ENCODE measurements around the gene FERMT3. TPM values are rescaled to one million over a fixed set of nuclear protein-coding genes. Genes with fewer than 3 reads are reported as not detected.

Gene FERMT3
- total and polyA plus RNA-seq, 5 experiments from 2014 or later = 104 to 149 (median 125) TPM

GRCh38 chr11:64196626-64197025 lies 9.9 kb upstream of the FERMT3 start:
- no peaks in the 10 kb centered on the region for H3K27me3 Mint-ChIP-seq
- DNase-seq (no peak), ATAC-seq (no peak)
- POLR2A ChIA-PET = interaction anchor here (0.8 to 1.9 kb wide), 2 partner anchors 11 to 30 kb away, joined by 4 to 5 read pairs; partner anchors contain the start of gene MACROD1
- H3K36me3 Mint-ChIP-seq = peaks cover 0 to 95% (median 15%) of the 10 kb centered on the region in 3 donors
- H3K27ac Mint-ChIP-seq = peak overlapping the region in 3 of 10 donors; percentile 16 to 75 (median 40)
- no peak overlapping the region for H3K4me3 Mint-ChIP-seq
- H3K9me3 Mint-ChIP-seq = no peaks in the 10 kb centered on the region
- H3K4me1 Mint-ChIP-seq = peaks cover 10 to 26% (median 12%) of the 10 kb centered on the region in 4 donors

- DNase-seq = no peak
- Mint-ChIP-seq H3K27ac (peak overlapping the region in 1 of 10 donors; percentile 18), H3K27me3 (no peaks in the 10 kb centered on the region), H3K9me3 (no peaks in the 10 kb centered on the region), H3K4me1 (peaks cover 7 to 19% (median 11%) of the 10 kb centered on the region in 4 donors), H3K36me3 (peaks cover 0 to 96% (median 15%) of the 10 kb centered on the region in 3 donors), H3K4me3 (no peak overlapping the region)
- POLR2A ChIA-PET = interaction anchor here (0.7 kb wide), 1 partner anchor 147 kb away, joined by 4 read pairs; no protein-coding TSS in a partner anchor
- no peak for ATAC-seq
Measured at GRCh38 chr11:64198511-64198910, 8.0 kb upstream of the FERMT3 start.

GRCh38 chr11:64201543-64201942 lies 5.0 kb upstream of the FERMT3 start:
- Mint-ChIP-seq H3K4me3 (no peak overlapping the region), H3K4me1 (peaks cover 18 to 39% (median 33%) of the 10 kb centered on the region in 4 donors), H3K9me3 (no peaks in the 10 kb centered on the region), H3K27me3 (no peaks in the 10 kb centered on the region), H3K36me3 (peaks cover 4 to 79% (median 10%) of the 10 kb centered on the region in 3 donors), H3K27ac (peak overlapping the region in 3 of 10 donors; percentile 36 to 63 (median 49))
- no peak for DNase-seq
- POLR2A ChIA-PET = interaction anchor here (0.6 to 2.0 kb wide), 3 partner anchors 16 to 1133 kb away, joined by 3 to 5 read pairs (median 3); partner anchors contain the start of gene STIP1
- no peak for ATAC-seq

GRCh38 chr11:64202992-64203391 lies 3.5 kb upstream of the FERMT3 start:
- Mint-ChIP-seq H3K4me1 (peaks cover 15 to 39% (median 34%) of the 10 kb centered on the region in 4 donors), H3K4me3 (no peak overlapping the region), H3K9me3 (no peaks in the 10 kb centered on the region), H3K27me3 (no peaks in the 10 kb centered on the region), H3K27ac (peak overlapping the region in 4 of 10 donors; percentile 18 to 80 (median 59)), H3K36me3 (peaks cover 4 to 65% (median 4%) of the 10 kb centered on the region in 3 donors)
- ATAC-seq (no peak), DNase-seq (no peak)
- POLR2A ChIA-PET = interaction anchor here (0.6 to 10.7 kb wide), 6 partner anchors 15 to 1472 kb away, joined by 3 to 290 read pairs (median 46); partner anchors contain the start of genes DNAJC4, FKBP2, NUDT22 and PLCB3

- DNase-seq (no peak), ATAC-seq (no peak)
- H3K9me3 Mint-ChIP-seq = no peaks in the 10 kb centered on the region
- H3K36me3 Mint-ChIP-seq = peaks cover 4 to 60% (median 4%) of the 10 kb centered on the region in 3 donors
- H3K27me3 Mint-ChIP-seq = no peaks in the 10 kb centered on the region
- H3K4me3 Mint-ChIP-seq = no peak overlapping the region
- H3K4me1 Mint-ChIP-seq = peaks cover 15 to 43% (median 39%) of the 10 kb centered on the region in 4 donors
- POLR2A ChIA-PET = interaction anchor here (0.6 to 10.7 kb wide), 8 partner anchors 15 to 143 kb away, joined by 3 to 290 read pairs (median 70); partner anchors contain the start of genes BAD, CATSPERZ, DNAJC4 and ESRRA
- H3K27ac Mint-ChIP-seq = peak overlapping the region in 8 of 10 donors; percentile 15 to 80 (median 63)
Measured at GRCh38 chr11:64203421-64204079, 3.0 kb upstream of the FERMT3 start.

- Mint-ChIP-seq H3K9me3 (no peaks in the 10 kb centered on the region), H3K27ac (peak overlapping the region in 9 of 10 donors; percentile 82 to 95 (median 92)), H3K4me3 (peak overlapping the region in 3 of 10 donors; percentile 50 to 88 (median 76)), H3K27me3 (no peaks in the 10 kb centered on the region), H3K36me3 (peaks cover 4 to 58% (median 4%) of the 10 kb centered on the region in 3 donors), H3K4me1 (peaks cover 19 to 48% (median 45%) of the 10 kb centered on the region in 4 donors)
- POLR2A ChIA-PET = interaction anchor here (0.6 to 10.7 kb wide), 10 partner anchors 10 to 114 kb away, joined by 4 to 290 read pairs (median 70); partner anchors contain the start of genes BAD, CATSPERZ, DNAJC4 and ESRRA
- DNase-seq = no peak
- no peak for ATAC-seq
Measured at GRCh38 chr11:64204080-64204440, 2.5 kb upstream of the FERMT3 start.

GRCh38 chr11:64204464-64204989 lies 2.0 kb upstream of the FERMT3 start:
- peak overlapping the region; percentile 82 to 95 (median 92) for H3K27ac Mint-ChIP-seq
- DNase-seq (peak; percentile 73 to 92 (median 84)), ATAC-seq (peak; percentile 66 to 67)
- H3K27me3 Mint-ChIP-seq = no peaks in the 10 kb centered on the region
- H3K9me3 Mint-ChIP-seq = no peaks in the 10 kb centered on the region
- H3K4me1 Mint-ChIP-seq = peaks cover 22 to 50% (median 48%) of the 10 kb centered on the region in 4 donors
- POLR2A ChIA-PET = interaction anchor here (0.6 to 10.7 kb wide), 13 partner anchors 9 to 710 kb away, joined by 3 to 290 read pairs (median 37); partner anchors contain the start of genes BAD, CATSPERZ, DNAJC4 and ESRRA
- peaks cover 4 to 57% (median 4%) of the 10 kb centered on the region in 3 donors for H3K36me3 Mint-ChIP-seq
- H3K4me3 Mint-ChIP-seq = peak overlapping the region; percentile 48 to 88 (median 76)

- ATAC-seq = peak; percentile 58 to 75
Measured at GRCh38 chr11:64207256-64208085, 950 bp downstream of the FERMT3 start.

GRCh38 chr11:64208086-64208795 lies 1.7 kb downstream of the FERMT3 start:
- ATAC-seq (peak in 1 of 2 donors; percentile 4), DNase-seq (no peak)
- peak overlapping the region; percentile 89 to 97 (median 94) for H3K27ac Mint-ChIP-seq
- H3K36me3 Mint-ChIP-seq = peaks cover 2 to 56% (median 4%) of the 10 kb centered on the region in 3 donors
- peak overlapping the region; percentile 88 to 96 (median 94) for H3K4me3 Mint-ChIP-seq
- H3K4me1 Mint-ChIP-seq = peaks cover 24 to 67% (median 56%) of the 10 kb centered on the region in 4 donors
- no peaks in the 10 kb centered on the region for H3K9me3 Mint-ChIP-seq
- POLR2A ChIA-PET = interaction anchor here (0.5 to 10.7 kb wide), 14 partner anchors 10 to 1555 kb away, joined by 3 to 290 read pairs (median 28); partner anchors contain the start of genes BAD, CATSPERZ, DNAJC4 and ESRRA
- no peaks in the 10 kb centered on the region for H3K27me3 Mint-ChIP-seq

More at GRCh38 chr11:64207256-64208085, 950 bp downstream of the FERMT3 start:
- Mint-ChIP-seq H3K36me3 (peaks cover 2 to 57% (median 4%) of the 10 kb centered on the region in 3 donors), H3K9me3 (no peaks in the 10 kb centered on the region), H3K27ac (peak overlapping the region; percentile 89 to 97 (median 94)), H3K4me3 (peak overlapping the region; percentile 88 to 96 (median 94)), H3K4me1 (peaks cover 26 to 63% (median 54%) of the 10 kb centered on the region in 4 donors), H3K27me3 (no peaks in the 10 kb centered on the region)
- POLR2A ChIA-PET = interaction anchor here (0.5 to 10.7 kb wide), 18 partner anchors 10 to 1555 kb away, joined by 3 to 290 read pairs (median 9); partner anchors contain the start of genes BAD, CATSPERZ, DNAJC4 and ESRRA
- DNase-seq = peak; percentile 37 to 89 (median 70)

- POLR2A ChIA-PET = interaction anchor here (0.8 to 10.7 kb wide), 10 partner anchors 9 to 95 kb away, joined by 3 to 290 read pairs (median 70); partner anchors contain the start of genes BAD, CATSPERZ, DNAJC4 and ESRRA
- Mint-ChIP-seq H3K27me3 (no peaks in the 10 kb centered on the region), H3K4me3 (peak overlapping the region in 9 of 10 donors; percentile 36 to 96 (median 59)), H3K27ac (peak overlapping the region; percentile 82 to 97 (median 92)), H3K4me1 (peaks cover 22 to 60% (median 55%) of the 10 kb centered on the region in 4 donors), H3K9me3 (no peaks in the 10 kb centered on the region), H3K36me3 (peaks cover 2 to 53% (median 4%) of the 10 kb centered on the region in 3 donors)
- ATAC-seq = no peak
- no peak for DNase-seq
Measured at GRCh38 chr11:64208796-64209562, 2.5 kb downstream of the FERMT3 start.

Data from naive thymus-derived CD8-positive, alpha-beta T cell (primary cell).